ENCODE results near the gene HERPUD1. TPM values are rescaled to one million over a fixed set of nuclear protein-coding genes. Genes with fewer than 3 reads are reported as not detected.
"Not testable (repeated sequence)": the region's sequence is repeated elsewhere in the genome, so short reads cannot be mapped to it uniquely, and the experiment has no call there.

Gene HERPUD1
- total RNA-seq, 2 experiments from 2014 or later = 142 to 150 TPM

DNA sequence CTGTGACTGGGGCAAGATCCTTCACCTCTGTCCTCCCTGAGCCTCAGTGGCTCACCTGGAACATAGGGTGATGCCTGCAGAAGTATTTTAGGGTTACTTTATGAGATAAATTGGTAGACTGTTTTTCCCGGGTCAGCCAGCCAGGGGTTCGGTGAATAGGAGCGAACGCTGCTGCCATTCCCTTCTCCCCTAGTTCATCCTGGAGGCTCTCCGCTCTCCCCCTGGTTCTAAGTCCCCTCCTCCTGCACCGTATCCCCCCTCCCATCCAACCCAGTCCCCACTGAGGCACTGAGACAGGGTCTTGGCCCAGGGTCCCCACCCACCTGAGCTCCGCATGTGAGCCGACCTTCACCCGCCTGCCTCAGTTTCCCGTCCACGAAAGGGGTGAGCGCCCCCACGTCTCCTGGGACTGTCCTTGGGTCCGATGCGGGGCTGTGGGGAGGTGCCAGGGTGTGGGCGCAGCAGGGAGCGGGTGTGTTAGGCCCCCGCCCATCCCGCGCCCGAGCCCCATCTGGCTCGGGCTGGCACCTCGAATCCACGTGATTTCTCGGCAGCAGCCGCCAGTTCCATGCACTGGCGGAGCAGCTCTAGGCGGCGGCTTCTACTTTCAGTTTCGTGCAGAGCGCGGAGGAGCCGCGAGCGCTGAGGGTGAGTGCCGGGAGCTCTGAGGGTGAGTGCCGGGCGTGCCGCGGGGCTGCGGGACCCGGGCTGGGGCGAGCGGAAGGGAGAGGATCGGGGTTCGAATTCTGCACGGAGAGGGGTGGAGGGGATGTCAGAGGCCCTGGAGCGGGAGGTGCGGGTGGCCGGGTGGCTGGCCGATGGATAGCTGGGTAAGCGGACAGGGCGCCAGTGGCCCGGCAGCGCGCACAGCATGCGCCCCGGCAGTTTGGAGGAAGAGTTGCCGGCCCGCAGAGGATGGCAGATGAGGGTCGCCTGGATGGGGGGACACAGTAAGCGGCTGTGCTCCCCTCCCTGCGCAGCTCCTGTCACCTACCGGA lies 57.3 kb downstream of the HERPUD1 start, which contains the start of gene NLRC5:
Gene NLRC5, plus strand, starts transcription at position 610 of the 998 bp plus-strand sequence. CDS start 31,156 bp downstream, outside the sequence.
- peak; percentile 71 for ATAC-seq
- POLR2A ChIA-PET = interaction anchor here (0.6 to 21.4 kb wide), 30 partner anchors 8 to 795 kb away, joined by 3 to 367 read pairs (median 4); partner anchors contain the start of genes HERPUD1, PSME3IP1 and RSPRY1
- CTCF ChIA-PET = interaction anchor here (0.6 to 1.7 kb wide), 12 partner anchors 15 to 122 kb away, joined by 3 to 9 read pairs (median 4); no protein-coding TSS in a partner anchor
- Mint-ChIP-seq H3K36me3 (ENCODE audit: low read depth) (peaks cover 68% of the 10 kb centered on the region), H3K27ac (peak within 1 kb of the TSS; percentile 99), H3K27me3 (no peaks in the 10 kb centered on the region), H3K4me3 (peak within 1 kb of the TSS; percentile 97), H3K9me3 (no peaks in the 10 kb centered on the region), H3K4me1 (ENCODE audit: low read depth) (peaks cover 58% of the 10 kb centered on the region)
- TF ChIP-seq, protein P1, sequence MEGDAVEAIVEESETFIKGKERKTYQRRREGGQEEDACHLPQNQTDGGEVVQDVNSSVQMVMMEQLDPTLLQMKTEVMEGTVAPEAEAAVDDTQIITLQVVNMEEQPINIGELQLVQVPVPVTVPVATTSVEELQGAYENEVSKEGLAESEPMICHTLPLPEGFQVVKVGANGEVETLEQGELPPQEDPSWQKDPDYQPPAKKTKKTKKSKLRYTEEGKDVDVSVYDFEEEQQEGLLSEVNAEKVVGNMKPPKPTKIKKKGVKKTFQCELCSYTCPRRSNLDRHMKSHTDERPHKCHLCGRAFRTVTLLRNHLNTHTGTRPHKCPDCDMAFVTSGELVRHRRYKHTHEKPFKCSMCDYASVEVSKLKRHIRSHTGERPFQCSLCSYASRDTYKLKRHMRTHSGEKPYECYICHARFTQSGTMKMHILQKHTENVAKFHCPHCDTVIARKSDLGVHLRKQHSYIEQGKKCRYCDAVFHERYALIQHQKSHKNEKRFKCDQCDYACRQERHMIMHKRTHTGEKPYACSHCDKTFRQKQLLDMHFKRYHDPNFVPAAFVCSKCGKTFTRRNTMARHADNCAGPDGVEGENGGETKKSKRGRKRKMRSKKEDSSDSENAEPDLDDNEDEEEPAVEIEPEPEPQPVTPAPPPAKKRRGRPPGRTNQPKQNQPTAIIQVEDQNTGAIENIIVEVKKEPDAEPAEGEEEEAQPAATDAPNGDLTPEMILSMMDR (IDR thresholded peaks at IDR 0.05) = no peak
- peak; percentile 95 for DNase-seq
- intact Hi-C loops (cut with micrococcal nuclease) = no loop called here

DNA sequence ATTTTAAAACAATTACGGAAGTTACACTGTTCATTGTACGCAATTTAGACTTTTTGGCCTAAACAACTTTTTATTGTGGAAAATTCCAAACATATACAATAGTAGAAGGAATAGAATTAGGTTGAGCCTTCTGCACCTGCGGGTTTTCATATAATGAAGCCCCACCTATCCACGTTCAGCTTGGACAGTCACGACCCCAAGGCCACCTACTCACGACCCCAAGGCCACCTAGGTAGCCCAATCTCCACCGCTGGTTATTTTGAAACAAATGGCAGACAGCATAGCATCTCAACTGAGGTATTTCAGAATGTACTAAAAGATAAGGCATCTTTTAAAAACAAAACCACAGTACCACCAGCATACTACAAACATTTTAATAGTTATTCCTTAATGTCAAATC lies 58.0 kb downstream of the HERPUD1 start:
- POLR2A ChIA-PET = interaction anchor here (0.6 to 21.4 kb wide), 23 partner anchors 9 to 366 kb away, joined by 3 to 367 read pairs (median 6); partner anchors contain the start of genes HERPUD1, PSME3IP1 and RSPRY1
- DNase-seq = no peak
- H3K36me3 Mint-ChIP-seq (ENCODE audit: low read depth) = peaks cover 66% of the 10 kb centered on the region

DNA sequence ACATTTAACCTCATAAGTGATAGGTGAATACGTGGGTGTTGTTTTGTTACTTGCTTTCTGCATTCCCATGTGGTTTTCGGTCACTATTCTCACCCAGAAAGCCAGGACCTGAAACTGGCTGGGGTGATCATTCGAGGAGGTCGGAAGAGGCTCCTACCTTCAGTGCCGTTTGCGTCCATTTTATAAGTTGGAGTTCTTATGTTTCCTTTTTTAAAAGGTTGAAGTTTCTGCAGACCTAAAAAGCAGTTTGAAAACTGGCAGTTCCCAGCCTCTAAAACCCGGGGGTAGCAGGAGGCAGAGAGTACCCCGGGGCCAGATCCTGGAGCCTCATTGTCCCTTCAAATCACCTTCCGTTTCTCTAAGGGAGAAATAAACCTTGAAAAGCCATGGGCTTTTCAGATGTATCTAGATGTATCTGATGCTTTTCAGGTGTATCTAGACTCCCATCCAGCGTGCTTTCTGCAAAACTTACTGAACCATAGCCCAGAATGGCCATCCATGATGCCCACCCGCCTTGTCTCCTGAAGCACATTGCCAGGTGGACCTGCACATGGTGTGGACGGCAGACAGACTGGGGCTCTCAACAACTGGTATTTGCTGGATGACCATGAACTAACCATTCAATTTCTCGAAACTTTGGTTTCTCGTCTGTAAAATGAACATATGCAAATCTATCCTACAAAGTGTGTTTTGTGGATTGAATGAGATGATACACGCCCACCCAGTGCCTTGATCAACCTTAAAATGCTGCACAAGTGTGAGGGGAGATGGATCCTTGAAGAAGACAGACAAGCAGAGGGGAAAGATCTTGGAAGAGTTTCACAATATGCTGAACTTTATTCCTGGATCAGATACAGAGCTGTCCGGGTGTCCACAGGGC lies 58.7 kb downstream of the HERPUD1 start:
- peak overlapping the region; percentile 99 for H3K27ac Mint-ChIP-seq
- H3K27me3 Mint-ChIP-seq = no peaks in the 10 kb centered on the region
- ATAC-seq (no peak), DNase-seq (no peak)
- H3K4me1 Mint-ChIP-seq (ENCODE audit: low read depth) = peaks cover 56% of the 10 kb centered on the region
- ChIA-PET POLR2A (interaction anchor here (0.6 to 21.4 kb wide), 14 partner anchors 10 to 79 kb away, joined by 3 to 367 read pairs (median 13); partner anchors contain the start of gene HERPUD1), CTCF (interaction anchor here (1.0 to 5.1 kb wide), 3 partner anchors 26 to 55 kb away, joined by 6 to 33 read pairs (median 7); no protein-coding TSS in a partner anchor)
- TF ChIP-seq, protein P1 (IDR thresholded peaks at IDR 0.05) = no peak
- no peaks in the 10 kb centered on the region for H3K9me3 Mint-ChIP-seq
- intact Hi-C loops (cut with micrococcal nuclease) = loop anchor here (1.0 kb wide), 1 partner anchor 52 kb away; no protein-coding TSS in a partner anchor
- H3K36me3 Mint-ChIP-seq (ENCODE audit: low read depth) = peaks cover 63% of the 10 kb centered on the region
- H3K4me3 Mint-ChIP-seq = peak overlapping the region; percentile 97

More for the DNA sequence above, 58.0 kb downstream of the HERPUD1 start:
- Mint-ChIP-seq H3K9me3 (no peaks in the 10 kb centered on the region), H3K4me1 (ENCODE audit: low read depth) (peaks cover 58% of the 10 kb centered on the region), H3K27ac (peak overlapping the region; percentile 99), H3K4me3 (peak overlapping the region; percentile 97), H3K27me3 (no peaks in the 10 kb centered on the region)
- CTCF ChIA-PET = interaction anchor here (0.6 to 1.7 kb wide), 8 partner anchors 14 to 123 kb away, joined by 3 to 9 read pairs (median 4); no protein-coding TSS in a partner anchor
- intact Hi-C loops (cut with micrococcal nuclease) = loop anchor here (1.0 kb wide), 1 partner anchor 52 kb away; no protein-coding TSS in a partner anchor
- no peak for ATAC-seq
- TF ChIP-seq, protein P1 (IDR thresholded peaks at IDR 0.05) = no peak

- DNase-seq; H3K27me3 Mint-ChIP-seq; ATAC-seq; intact Hi-C loops (cut with micrococcal nuclease); H3K9me3 Mint-ChIP-seq: not testable (repeated sequence)
- ChIA-PET POLR2A (interaction anchor here (0.8 to 21.4 kb wide), 10 partner anchors 13 to 136 kb away, joined by 3 to 367 read pairs (median 4); no protein-coding TSS in a partner anchor), CTCF (interaction anchor here (0.8 to 5.1 kb wide), 5 partner anchors 15 to 49 kb away, joined by 3 to 33 read pairs (median 5); no protein-coding TSS in a partner anchor)
- Mint-ChIP-seq H3K4me1 (ENCODE audit: low read depth) (peaks cover 57% of the 10 kb centered on the region), H3K4me3 (peak overlapping the region; percentile 97), H3K27ac (peak overlapping the region; percentile 99), H3K36me3 (ENCODE audit: low read depth) (peaks cover 65% of the 10 kb centered on the region)
These were observed 60.5 kb downstream of the HERPUD1 start for GRCh38 chr16:56992431-56992830.
